C4-2B (cell line): ENCODE measurements around the gene TTI1.

Experiments used
- H3K27ac ChIP-seq: fragments of 450-650 bp; 2 replicates; pipeline ENCODE4 v1.5.1; 2017
- CTCF ChIP-seq: fragments of 450-650 bp; conservative IDR thresholded peaks from 2 replicates; pipeline ENCODE4 v1.5.1; 2017; ENCODE audit warnings: mild to moderate bottlenecking
- ZFX ChIP-seq: fragments of 450-650 bp; IDR thresholded peaks from 2 replicates; pipeline ENCODE4 v1.6.1; 2017

Gene TTI1

GRCh38 chr20:38033330-38034107 is at the start of gene TTI1, which contains the start of gene RPRD1B:
TTI1 (minus strand) TSS chr20:38033456; CDS start chr20:38013816, 19,640 bp downstream.
RPRD1B (plus strand) TSS chr20:38033746; CDS start chr20:38033948, 202 bp downstream.
- TF ChIP-seq ZFX (peak; percentile 73), CTCF (no peak)
- peak within 1 kb of the TSS; percentile 90 for H3K27ac ChIP-seq

GRCh38 chr20:38082894-38083293 is 49.6 kb upstream of the TTI1 start:
- TF ChIP-seq CTCF, result no peak
- no peak for TF ChIP-seq ZFX
- no peak overlapping the region for H3K27ac ChIP-seq

- no peak overlapping the region for H3K27ac ChIP-seq
- TF ChIP-seq CTCF (no peak), ZFX (no peak)
Measured at GRCh38 chr20:38081575-38081974, 48.3 kb upstream of the TTI1 start.

GRCh38 chr20:38079353-38079752 is 46.1 kb upstream of the TTI1 start:
- no peak overlapping the region for H3K27ac ChIP-seq
- TF ChIP-seq ZFX (no peak), CTCF (no peak)

- no peak for TF ChIP-seq ZFX
- no peak for TF ChIP-seq CTCF
- H3K27ac ChIP-seq, result no peak overlapping the region
Measured at GRCh38 chr20:38078084-38078483, 44.8 kb upstream of the TTI1 start.

- TF ChIP-seq ZFX (no peak), CTCF (no peak)
- H3K27ac ChIP-seq, result no peak overlapping the region
Measured at GRCh38 chr20:38076548-38076947, 43.3 kb upstream of the TTI1 start.

GRCh38 chr20:38075161-38075998 is 42.1 kb upstream of the TTI1 start:
- TF ChIP-seq ZFX, result no peak
- TF ChIP-seq CTCF, result no peak
- no peak overlapping the region for H3K27ac ChIP-seq
